Raji (cell line): ENCODE results near the gene CD46.

Experiments
- POLR2A ChIP-seq: IDR thresholded peaks from 2 replicates; pipeline ENCODE4 v1.6.1; 2011; ENCODE audit warnings: low read depth, low read length, control low read depth; ENCODE audit not compliant: insufficient read depth

Gene CD46

GRCh38 chr1:207828485-207829158, 76.8 kb downstream of the CD46 start:
- TF ChIP-seq POLR2A: no peak

- no peak for TF ChIP-seq POLR2A
Observed at GRCh38 chr1:207829576-207829975, 77.7 kb downstream of the CD46 start.

- no peak for TF ChIP-seq POLR2A
Observed at GRCh38 chr1:207830788-207831187, 78.9 kb downstream of the CD46 start.

- no peak for TF ChIP-seq POLR2A
Observed at GRCh38 chr1:207831517-207832327, 79.9 kb downstream of the CD46 start.

- TF ChIP-seq POLR2A: no peak
Observed at GRCh38 chr1:207832796-207833195, 80.9 kb downstream of the CD46 start.

- TF ChIP-seq POLR2A: no peak
Observed at GRCh38 chr1:207833381-207833780, 81.5 kb downstream of the CD46 start.

GRCh38 chr1:207833956-207834660, 82.3 kb downstream of the CD46 start:
- no peak for TF ChIP-seq POLR2A

- no peak for TF ChIP-seq POLR2A
Observed at GRCh38 chr1:207835958-207836357, 84.1 kb downstream of the CD46 start.

- TF ChIP-seq POLR2A: no peak
Observed at GRCh38 chr1:207836591-207837347, 84.9 kb downstream of the CD46 start.

- TF ChIP-seq POLR2A: no peak
Observed at GRCh38 chr1:207837673-207838072, 85.8 kb downstream of the CD46 start.

- TF ChIP-seq POLR2A: no peak
Observed at GRCh38 chr1:207838156-207839082, 86.6 kb downstream of the CD46 start.

- no peak for TF ChIP-seq POLR2A
Observed at GRCh38 chr1:207839083-207839413, 87.2 kb downstream of the CD46 start.

GRCh38 chr1:207840380-207840779, 88.5 kb downstream of the CD46 start:
- TF ChIP-seq POLR2A: no peak

GRCh38 chr1:207841293-207841692, 89.4 kb downstream of the CD46 start:
- no peak for TF ChIP-seq POLR2A
